GM21390 (cell line): Measurements from ENCODE around the gene TNRC18.

Experiments
- ATAC-seq: cut with Tn5 transposase; IDR thresholded peaks from one replicate; pipeline ENCODE4 v1.9.1; 2021; ENCODE audit not compliant: unreplicated experiment

TNRC18 gene

DNA sequence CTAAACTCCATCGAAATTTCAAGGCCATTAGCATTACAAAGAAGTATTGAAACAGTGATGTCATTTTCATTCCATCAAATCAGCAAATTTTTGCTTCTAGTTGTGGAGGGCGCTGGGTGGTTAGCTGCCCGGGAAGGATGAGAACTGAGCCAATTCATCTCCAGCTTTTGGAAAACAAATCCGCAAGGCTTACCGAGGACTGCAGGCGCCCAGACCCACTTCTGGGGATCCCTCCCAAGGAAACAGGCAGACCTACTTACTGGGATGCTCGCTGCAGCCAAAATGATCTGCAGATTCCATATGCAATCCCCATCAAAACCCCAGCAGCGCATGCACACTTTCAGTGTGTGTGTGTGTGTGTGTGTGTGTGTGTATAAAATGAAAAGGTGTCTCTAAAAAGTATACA lies 19.2 kb downstream of the TNRC18 start:
- ATAC-seq = no peak

DNA sequence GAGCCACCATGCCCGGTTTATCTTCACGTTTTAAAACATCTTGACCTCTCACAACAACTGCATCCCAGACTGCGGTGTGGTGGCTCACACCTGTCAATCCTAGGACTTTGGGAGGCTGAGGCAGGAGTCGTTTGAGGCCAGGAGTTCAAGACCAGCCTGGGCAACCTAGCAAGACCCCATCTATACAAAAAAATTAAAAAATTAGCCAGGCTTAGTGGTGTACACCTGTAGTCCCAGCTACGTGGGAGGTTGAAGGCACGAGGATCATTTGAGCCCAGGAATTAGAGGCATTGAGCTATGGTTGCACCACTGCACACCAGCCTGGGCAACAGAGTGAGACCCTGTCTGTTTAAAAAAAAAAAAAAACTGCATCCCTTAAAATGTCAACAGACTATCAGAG lies 20.2 kb downstream of the TNRC18 start:
- no peak for ATAC-seq

DNA sequence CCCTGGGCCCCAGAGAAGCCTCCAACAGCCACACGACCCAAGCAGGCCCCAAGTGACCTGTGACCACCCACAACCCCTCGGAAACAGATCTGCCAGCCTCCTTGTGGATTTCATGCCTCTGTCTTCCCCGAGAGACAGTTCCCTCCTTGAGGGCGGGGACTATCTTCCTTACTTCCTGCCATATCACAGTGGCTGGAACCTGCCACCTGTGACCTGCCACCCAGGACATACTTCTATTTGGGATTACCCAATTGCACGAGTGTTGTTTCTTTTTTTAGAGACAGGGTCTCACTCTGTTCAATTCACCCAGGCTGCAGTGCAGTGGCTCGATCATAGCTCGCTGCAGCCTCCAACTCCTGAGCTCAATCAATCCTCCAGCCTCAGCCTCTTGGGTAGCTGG lies 25.9 kb downstream of the TNRC18 start:
- no peak for ATAC-seq

DNA sequence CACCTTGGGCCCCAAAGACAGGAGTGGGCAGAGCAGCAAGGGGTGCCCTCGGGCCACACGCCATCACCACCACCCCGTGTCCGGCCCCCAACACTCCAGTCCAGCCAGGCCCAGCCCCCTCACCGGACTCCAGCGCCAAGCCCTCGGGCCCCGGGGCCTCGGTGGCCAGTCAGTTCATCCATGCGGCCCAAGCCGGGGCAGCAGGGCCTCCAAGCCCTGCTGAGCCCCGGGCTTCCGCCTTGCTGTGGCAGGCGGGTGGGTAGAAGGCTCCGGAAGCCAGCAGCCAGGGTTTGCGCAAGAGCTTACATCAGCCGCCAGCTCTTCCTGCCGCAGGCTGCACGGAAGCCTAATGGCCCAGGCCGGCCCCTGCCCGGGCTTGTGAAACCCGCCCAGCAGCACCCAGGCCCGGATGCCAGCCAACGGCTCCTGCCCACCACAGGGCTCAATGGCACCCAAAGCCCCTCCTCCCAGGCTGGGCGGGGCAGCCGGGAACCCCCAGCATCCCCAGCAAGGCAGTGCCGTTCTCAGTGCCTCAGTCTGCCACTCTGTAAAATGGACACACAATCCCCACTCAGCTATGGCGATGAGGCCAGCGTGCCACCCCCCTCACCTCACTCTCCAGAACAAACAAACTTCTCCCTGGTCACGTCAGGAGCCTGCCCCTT lies 26.5 kb downstream of the TNRC18 start:
- ATAC-seq = peak; percentile 87

DNA sequence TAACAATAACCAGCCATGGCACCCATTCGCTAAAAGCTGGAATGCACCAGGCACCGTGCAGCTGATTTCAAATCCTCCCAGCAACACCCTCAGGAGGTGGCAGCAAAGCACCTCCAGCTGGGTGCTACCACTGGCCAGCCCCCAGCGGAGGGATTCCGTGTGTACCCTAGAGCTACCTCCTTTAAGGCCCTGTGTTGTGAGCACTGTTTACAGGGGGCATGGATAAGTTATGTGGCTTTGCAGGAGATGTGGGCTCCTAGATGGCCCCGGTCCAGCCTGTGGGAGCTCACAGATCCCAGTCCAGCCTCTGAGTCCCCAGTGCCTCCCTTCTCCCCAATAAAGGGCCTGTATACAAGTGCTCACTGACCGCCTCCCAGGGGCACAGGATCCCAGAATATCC lies 27.1 kb downstream of the TNRC18 start:
- ATAC-seq = peak; percentile 62

DNA sequence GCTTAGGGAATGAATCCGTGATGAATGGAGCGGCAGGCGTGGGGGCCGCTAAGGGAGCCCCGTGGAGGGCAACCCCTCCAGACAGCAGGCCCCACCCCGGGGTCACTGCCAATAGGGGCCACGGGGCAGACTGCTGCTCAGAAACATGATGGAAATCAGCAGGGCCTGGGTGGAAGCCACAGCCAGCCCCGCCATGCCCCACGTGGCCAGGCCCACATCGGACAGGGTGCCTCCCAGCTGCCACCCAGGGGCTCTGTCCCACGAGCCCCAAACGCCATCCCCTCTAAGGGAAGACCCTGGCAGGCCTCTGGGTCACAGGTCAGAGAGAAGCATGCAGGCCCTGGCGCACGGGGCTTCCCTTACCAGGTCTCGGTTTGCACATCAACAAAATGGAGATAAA lies 28.4 kb downstream of the TNRC18 start:
- no peak for ATAC-seq

DNA sequence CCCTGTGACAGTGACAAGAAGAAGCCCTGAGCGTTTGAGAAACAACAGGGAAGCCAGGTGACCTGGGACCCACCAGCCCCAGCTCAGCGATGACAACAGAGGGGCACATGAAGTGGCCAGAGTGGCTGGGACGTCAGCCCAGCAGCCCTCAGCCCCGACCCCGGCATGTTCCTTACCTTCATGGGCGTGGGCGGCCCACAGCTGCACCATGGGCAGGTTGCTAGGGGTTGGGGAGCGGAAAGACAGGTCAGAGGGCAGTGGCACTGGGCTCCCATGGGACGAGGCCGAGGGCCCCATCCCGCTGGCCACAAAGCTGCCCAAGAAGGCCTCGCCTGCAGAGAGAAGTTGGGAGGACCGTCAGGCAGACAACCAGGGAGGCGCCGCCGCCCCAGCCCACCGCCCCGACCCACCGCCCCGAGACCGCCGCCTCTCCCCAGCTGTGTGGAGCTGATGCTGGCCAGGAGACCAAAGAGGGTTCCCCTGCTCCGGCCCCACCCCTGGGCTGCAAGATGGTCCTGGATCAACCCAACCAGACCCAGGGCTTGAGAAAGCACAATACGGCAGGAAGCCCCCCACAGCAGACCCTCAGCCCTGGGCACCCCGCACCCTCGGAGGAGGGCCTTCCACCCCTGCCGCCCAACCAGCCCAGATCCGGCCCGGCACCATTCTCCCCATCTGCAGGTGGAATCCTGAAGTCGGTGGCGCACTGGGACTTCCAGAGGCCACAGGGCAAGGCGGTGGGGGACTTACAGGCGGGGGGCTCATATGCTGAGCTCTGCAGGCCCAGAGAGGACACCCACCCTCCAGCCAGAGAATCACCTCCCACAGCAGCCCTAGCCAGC lies 29.1 kb downstream of the TNRC18 start:
- ATAC-seq = no peak

DNA sequence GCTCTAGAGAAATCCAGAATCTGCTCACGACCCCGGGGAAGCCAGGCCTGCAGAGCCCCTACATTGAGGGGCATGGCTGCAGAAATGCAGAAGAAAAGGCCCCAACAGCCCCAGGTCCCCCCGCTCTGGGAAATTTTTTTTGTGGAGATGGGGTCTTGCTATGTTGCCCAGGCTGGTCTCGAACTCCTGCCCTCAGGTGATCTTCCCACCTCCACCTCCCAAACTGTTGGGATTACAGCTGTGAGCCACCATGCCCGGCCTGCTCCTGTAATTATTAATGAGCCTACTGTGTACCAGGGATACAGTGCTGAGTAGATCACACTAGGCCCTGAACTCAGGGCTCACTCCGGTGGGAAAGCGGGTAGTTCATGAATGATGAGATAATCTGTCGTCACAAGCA lies 29.9 kb downstream of the TNRC18 start:
- ATAC-seq = no peak

DNA sequence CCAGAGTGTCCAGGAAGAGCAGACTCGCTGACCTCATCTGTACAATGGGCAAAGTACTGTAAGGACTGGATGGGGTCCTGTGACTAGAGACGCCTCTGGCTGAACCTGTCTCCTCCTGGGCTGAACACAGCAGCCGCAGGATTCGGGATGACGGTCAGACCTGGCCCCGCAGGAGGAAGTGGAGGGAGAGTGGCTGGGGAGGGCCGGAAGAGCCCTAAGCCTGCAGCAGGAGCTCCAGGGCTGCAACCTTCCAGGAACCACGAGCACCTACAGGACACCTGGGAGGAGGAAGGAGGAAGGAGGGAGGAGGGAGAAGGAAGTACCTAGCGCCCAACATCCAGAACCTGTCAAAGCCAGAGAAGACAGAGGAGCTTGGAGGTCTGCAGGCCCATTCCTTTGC lies 30.3 kb downstream of the TNRC18 start:
- ATAC-seq = no peak

DNA sequence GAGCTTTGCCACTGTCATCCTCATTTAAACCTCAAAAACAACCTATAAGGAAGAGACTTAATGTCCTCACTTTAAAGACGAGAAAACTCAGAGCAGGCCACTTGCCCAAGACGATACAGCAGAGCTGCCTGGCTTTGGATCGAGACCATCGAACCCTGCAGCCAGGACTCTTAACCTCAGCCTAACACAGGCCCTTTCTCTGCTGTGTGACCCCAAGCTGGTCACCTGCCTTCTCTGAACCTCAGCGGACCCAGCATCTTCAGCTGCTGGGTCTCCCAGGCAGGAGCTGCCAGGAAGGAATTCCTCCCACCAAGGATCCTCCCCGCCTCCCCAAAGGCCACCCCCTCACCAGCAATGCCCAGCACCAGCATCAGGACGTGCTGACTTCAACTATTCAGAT lies 32.7 kb downstream of the TNRC18 start:
- ATAC-seq = no peak

DNA sequence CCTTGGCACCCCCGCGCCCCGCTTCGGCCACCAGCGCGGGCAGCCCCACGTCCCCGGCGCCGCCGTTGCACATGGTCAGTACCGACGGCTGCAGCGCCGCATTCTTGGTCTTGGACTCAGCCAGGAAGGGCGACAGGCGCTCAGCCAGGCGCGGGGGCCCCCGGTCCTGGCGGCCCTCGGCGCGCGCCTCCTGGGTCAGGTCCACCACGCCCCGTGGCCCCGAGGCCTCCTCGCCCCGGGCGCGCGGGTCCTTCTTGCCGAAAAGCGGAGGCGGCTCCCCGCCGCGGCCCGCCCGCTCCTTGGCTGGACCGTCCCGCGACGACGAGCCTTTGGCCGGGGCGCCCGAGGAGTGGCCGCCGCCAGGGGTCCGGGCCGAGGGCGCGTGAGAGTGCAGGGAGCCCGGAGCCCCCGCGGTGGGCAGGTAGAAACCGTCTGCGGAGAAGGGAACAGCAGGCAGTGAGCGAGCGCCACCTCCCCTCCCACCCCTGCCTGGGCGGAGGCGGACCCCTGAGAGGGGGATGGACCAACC lies 34.7 kb downstream of the TNRC18 start:
- no peak for ATAC-seq

DNA sequence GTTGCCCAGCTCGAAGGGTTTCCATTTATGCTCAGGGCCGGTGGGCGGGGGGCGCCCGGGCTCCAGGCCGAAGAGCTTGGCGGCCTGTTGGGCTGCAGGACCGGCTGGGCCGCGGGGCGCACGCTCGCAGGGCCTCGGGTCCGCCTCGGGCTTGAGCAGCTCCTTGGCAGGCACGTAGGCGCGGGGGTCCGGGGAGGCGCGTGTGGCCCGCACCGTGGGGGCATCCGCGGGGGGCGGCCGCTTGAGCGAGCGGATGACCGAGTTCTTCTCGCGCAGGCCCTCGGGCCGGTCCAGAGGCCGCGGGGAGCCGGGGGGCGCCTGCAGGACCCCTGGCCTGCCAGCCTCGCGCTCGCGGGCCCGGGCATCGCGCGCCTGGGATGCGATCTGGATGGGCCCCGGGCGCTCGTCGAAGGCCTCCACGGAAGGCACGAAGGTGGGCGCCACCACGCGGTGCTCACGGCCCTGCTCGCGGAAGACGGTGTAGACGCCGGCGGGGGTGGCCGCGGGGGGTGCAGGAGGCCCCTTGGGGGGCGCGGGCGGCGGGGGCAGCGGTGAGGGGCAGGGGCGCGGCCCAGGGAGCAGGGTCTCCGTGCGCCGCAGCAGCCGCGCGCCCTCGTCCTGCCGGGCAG lies 35.2 kb downstream of the TNRC18 start:
- ATAC-seq = no peak

DNA sequence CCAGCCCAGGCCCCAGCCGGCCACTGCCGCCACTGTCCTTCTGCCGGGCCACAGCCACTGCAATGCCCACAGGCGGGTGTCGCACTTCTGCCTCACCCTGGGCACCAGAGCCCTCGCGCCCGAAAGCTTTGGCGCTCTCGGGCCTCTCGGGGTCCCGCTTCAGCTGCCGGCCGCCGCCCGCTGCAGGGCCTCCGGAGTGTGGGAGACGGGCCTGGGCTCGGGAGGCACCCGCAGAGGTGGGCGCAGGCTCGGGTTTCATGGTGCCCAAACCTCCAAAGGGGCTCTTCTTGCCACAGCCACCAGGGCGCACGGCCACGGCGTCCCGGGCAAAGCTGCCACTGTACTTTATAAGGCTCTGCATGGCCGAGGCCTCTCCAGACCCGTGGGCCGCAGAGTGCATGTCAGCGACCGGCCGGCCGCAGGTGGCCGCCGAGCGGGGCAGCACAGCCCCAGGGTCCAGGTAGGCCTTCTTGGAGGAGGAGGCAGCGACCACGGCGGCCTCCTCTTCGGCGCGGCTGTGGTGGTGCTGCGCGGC lies 35.9 kb downstream of the TNRC18 start:
- no peak for ATAC-seq

DNA sequence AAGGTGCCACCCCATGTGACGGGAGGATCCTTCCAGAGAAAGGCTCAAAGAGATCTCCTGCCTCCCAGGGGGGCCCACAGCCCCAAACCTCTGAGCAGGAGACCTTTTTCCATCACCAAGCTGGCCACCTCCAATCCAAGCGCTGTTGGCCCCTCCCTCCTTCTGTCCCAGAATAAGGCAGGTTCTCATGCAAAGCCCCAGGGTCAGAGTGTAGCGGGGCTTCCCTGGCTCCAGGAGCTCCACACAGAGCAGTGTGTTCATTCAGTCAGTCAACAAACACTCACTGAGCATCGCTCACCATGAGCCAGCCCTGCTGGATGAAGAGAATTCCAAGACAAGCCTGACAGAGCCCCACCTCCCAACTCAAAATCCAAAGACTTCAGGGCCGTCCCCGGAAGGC lies 39.0 kb downstream of the TNRC18 start:
- no peak for ATAC-seq

DNA sequence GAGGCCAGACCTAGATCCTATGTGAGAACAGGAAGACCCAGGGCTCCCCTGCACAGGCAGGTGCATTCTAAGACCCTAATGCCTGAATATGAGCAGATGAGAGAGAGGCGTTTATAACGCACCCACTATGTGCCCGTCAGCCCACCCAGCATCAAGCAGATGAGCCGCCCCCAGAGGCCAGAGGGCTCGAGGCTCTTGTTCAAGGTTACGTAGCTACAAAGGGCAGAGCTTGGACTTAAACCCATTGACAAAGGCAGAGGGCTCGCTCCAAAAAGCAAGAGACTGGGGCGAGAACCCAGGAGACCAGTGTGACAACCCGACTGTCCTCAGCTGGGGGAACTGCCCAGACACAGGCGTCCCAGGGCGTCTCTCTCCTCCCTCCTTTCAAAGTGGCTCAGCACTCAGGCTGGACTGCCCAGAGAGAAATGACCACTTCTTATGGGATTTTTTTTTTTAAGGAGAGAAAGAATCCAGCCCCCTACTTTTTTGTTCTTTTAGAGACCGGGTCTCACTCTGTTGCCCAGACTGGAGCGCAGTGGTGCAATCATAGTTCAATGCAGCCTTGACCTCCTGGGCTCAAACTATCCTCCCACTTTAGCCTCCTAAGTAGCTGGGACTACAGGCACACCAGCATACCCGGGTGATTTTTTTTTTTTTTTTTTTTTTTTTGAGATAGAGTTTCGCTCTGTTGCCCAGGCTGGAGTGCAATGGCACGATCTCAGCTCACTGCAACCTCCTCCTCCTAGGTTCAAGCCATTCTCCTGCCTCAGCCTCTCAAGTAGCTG lies 40.1 kb downstream of the TNRC18 start:
- ATAC-seq = no peak

DNA sequence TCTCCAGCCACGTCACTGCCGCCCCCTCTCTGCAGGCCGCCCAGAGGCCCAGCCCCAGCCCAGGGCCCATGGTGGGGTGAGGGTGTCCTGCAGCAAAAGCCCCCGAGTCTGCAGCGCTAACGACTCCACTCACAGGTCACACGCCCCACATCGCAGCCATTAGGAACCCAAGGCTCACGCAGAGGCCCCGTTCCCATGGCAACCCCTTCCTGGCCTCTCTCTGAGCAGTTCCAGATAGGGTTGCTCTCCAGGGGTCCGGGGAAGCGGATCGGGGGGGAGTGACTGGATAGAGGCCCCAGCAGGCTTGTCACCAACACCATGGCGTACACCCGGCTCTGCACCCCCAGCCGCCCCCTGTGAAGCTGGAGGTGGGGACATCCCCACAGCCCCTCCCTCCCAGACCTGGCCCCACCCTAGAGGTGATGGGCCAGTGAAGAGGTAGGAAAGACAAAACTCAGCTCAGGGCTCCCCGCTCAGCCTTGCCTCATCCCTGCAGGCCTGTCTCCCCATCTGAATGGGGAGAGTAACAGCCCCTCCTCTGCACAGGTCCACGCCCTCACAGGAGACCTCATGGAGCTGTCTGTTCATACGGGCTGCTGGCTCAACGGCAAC lies 41.2 kb downstream of the TNRC18 start:
- no peak for ATAC-seq

DNA sequence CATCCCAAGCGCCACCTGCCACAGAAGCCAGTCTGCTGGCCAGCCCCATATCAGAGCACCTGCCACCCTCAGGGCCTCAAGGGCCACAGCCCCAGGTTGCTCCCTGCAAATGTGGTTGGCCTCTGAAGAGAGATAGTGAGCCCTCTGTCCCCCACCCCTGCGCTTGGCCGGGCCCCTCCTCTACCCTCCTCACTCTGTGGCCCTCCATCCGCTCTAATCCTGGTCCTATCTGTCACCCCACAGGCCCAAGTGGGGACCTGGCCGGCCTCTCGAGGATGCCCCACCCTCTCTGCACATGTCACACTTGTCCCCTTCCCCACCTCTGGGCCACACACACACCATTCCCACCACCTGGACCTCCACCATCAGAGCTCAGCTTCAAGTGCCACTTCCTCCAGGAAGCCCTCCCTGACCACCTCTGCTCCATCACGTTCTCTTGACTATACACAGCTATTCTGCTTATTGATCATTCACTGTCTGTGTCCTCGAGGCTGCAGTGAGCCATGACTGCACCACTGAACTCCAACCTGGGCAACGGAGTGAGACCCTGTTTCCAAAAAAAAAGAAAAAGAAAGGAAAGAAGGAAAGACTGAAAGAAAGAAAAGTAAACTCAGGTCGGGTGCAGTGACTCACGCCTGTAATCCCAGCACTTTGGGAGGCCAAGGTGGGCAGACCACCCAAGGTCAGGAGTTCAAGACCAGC lies 42.4 kb downstream of the TNRC18 start:
- ATAC-seq = no peak

DNA sequence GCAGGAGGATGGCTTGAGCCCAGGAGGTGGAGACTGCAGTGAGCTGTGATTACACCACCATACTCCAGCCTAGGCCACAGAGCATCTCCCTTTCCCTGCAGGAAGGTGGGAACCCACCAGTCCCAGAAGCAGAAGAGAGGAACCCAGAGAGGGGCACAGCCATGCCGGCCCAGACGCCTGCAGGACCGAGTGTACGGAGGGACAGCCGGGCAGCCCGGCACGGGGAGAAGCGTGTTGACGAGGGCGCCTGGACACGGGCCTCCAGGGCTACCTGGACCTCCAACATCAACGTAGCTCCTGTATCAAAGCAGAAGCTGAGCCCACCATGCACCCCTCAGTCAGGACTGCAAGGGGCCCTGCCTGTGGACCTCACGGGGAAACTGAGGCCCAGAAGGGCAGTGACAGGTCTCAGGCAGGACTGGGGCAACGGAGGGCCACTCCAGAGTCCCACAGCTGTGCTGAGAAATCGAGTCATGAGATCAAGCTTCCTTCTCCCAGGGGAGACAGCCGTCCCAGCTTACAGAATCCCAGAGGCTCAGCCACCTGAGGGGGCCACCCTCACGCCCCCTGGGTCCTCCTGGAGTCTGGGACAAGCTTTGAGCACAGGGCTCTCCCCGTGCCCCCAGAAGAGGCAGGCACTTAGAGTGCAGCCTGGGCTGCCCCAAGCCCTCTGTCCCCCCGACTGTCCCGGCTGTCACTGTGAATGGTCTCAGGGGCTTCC lies 43.1 kb downstream of the TNRC18 start:
- no peak for ATAC-seq

DNA sequence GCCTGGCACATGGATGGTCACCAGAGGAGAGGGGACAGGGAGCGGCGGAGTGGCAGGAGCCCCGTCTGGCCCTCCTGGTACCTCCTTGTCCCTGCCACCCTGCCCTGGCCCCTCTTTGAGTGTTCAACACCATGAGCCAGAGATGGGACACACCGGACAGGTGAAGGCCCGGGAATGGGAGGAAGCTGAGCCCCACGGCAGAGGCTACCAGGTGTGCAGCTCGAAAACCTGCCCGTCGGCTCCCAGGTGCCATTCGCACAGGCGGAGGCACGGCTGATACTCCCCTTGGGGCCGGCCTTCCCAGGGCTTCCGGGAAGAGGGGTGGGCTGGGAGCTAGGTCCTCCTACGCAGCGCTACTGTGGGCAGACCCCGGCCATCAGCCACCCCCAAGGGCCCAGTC lies 44.1 kb downstream of the TNRC18 start:
- ATAC-seq = no peak
